Common myeloid progenitor, CD34-positive (primary cell): ENCODE measurements around the gene PPHLN1.

ENCODE experiments used
- CTCF ChIA-PET: fragments of 350-600 bp; sonication (Branson Sonifier 250); formaldehyde crosslinking; loops from one replicate; lab custom pipeline; 2021; ENCODE audit warnings: antibody characterized with exemption; lab: Charles Lee
- POLR2A ChIA-PET: fragments of 350-600 bp; sonication (Branson Sonifier 250); formaldehyde crosslinking; loops from one replicate; lab custom pipeline; 2021; ENCODE audit warnings: antibody characterized with exemption; lab: Charles Lee
- DNase-seq, 3 donors: peaks; one replicate each; pipeline versions ENCODE4 v3.0.0 to v3.0.0-alpha.2; 2013
- H3K27ac ChIP-seq, 2 experiments: 1 replicate in 1 of 2; 2 replicates in 1 of 2; pipeline ENCODE4 v1.7.0; 2013; ENCODE audit warnings: inconsistent platforms in 2 of 2, low read length in 2 of 2, mild to moderate bottlenecking in 2 of 2, low read depth in 1 of 2, moderate library complexity in 1 of 2; ENCODE audit not compliant: severe bottlenecking in 2 of 2, insufficient read depth in 1 of 2, poor library complexity in 1 of 2
- H3K27me3 ChIP-seq, 5 experiments: replicated peaks in 2 of 5; 1 replicate in 3 of 5; 2 replicates in 2 of 5; pipeline versions ENCODE4 v1.6.1 to v1.7.0; 2013; ENCODE audit warnings: low read length in 4 of 5, mild to moderate bottlenecking in 2 of 5, moderate library complexity in 2 of 5, inconsistent platforms in 1 of 5; ENCODE audit not compliant: insufficient read depth in 5 of 5, control insufficient read depth in 4 of 5
- H3K36me3 ChIP-seq, 4 experiments: 1 replicate in 2 of 4; 2 replicates in 2 of 4; pipeline versions ENCODE4 v1.6.1 to v1.7.0; 2013; ENCODE audit warnings: low read length in 3 of 4, control low read depth in 1 of 4, mild to moderate bottlenecking in 1 of 4; ENCODE audit not compliant: control insufficient read depth in 4 of 4, insufficient read depth in 4 of 4
- H3K4me1 ChIP-seq, 4 experiments: 1 replicate in 3 of 4; 2 replicates in 1 of 4; pipeline versions ENCODE4 v1.6.1 to v1.7.1; 2013; ENCODE audit warnings: low read length in 3 of 4, mild to moderate bottlenecking in 3 of 4, control low read depth in 1 of 4, inconsistent platforms in 1 of 4, moderate library complexity in 1 of 4; ENCODE audit not compliant: control insufficient read depth in 4 of 4, insufficient read depth in 4 of 4; ENCODE audit errors: control extremely low read depth in 1 of 4
- H3K4me3 ChIP-seq, 7 experiments: 1 replicate in 4 of 7; 2 replicates in 3 of 7; pipeline versions ENCODE4 v1.5.1 to v1.7.0; 2013; ENCODE audit warnings: mild to moderate bottlenecking in 7 of 7, low read length in 6 of 7, moderate library complexity in 6 of 7, inconsistent platforms in 2 of 7, low read depth in 2 of 7, control low read depth in 1 of 7; ENCODE audit not compliant: insufficient read depth in 4 of 7, control insufficient read depth in 1 of 7; ENCODE audit errors: extremely low read depth in 1 of 7
- H3K9me3 ChIP-seq, 5 experiments: 1 replicate in 4 of 5; 2 replicates in 1 of 5; pipeline versions ENCODE4 v1.6.1 to v1.7.1; 2013; ENCODE audit warnings: low read length in 4 of 5, mild to moderate bottlenecking in 2 of 5, inconsistent platforms in 1 of 5, low read depth in 1 of 5, moderate library complexity in 1 of 5; ENCODE audit not compliant: control insufficient read depth in 4 of 5, insufficient read depth in 2 of 5; ENCODE audit errors: control extremely low read depth in 1 of 5
- WGBS: methylation state at CpG from one replicate; pipeline ENCODE4 v1.1.5; 2013; ENCODE audit not compliant: insufficient coverage; 5-methylcytosine and 5-hydroxymethylcytosine counted together

The PPHLN1 gene

DNA sequence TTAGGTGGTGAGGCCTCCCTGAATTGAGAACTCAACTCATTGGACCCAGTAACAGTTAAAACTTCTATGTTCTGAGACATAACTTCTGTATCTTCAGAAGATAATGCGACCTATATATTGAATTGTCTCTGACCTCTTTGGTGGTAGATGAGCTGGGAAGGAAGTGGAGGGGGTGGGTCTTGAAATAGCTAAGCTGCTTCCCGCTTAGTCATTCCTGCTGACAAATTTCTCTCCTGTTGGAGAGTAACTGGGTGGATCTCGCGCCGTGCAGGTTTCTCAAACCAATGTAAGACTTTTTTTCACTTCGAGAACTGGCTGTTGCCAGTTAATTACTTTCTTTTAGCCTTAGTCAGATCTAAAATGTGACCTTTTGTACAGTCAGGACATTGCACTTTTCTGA is 100.8 kb downstream of the PPHLN1 start:
- no peak for DNase-seq
- no peaks in the 10 kb centered on the region for H3K27me3 ChIP-seq
- no peaks in the 10 kb centered on the region for H3K9me3 ChIP-seq
- ChIA-PET POLR2A (no interaction called here), CTCF (no interaction called here)
- peaks cover 0 to 23% (median 3%) of the 10 kb centered on the region in 4 experiments for H3K4me1 ChIP-seq
- WGBS: 95% methylated on average over 4 of the region's 6 CpGs
- H3K36me3 ChIP-seq: peaks cover 3 to 15% (median 11%) of the 10 kb centered on the region in 4 experiments
- H3K27ac ChIP-seq: peak overlapping the region in 1 of 2 experiments; percentile 43
- H3K4me3 ChIP-seq: no peak overlapping the region

DNA sequence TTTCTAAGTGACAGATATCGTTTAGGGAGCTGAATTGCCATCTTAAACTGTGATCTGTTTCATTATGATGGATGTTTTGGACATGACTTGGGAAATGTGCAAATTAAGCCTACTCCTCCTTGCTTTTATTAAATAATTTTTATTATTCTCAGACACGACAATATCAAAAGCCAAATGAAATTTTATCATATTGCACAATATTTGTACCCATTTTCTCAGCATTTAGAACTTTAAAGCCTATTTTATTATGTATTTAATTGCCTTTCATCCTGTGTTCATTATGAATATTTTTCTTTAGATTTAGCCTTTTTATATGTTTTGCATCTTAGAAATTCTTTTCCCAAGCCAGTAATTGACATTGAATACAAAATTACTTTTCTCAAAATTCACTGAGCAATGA is 102.9 kb downstream of the PPHLN1 start:
- DNase-seq: no peak
- Histone ChIP-seq H3K4me1 (peaks cover 0 to 14% (median 0%) of the 10 kb centered on the region in 4 experiments), H3K27me3 (no peaks in the 10 kb centered on the region), H3K4me3 (no peak overlapping the region), H3K9me3 (no peaks in the 10 kb centered on the region), H3K27ac (no peak overlapping the region), H3K36me3 (peaks cover 5 to 25% (median 14%) of the 10 kb centered on the region in 4 experiments)
- ChIA-PET POLR2A (interaction anchor here (0.6 kb wide), 1 partner anchor 13 kb away, joined by 3 read pairs; no protein-coding TSS in a partner anchor), CTCF (no interaction called here)
- WGBS: no CpG with 5 or more reads among the region's 2 CpGs

DNA sequence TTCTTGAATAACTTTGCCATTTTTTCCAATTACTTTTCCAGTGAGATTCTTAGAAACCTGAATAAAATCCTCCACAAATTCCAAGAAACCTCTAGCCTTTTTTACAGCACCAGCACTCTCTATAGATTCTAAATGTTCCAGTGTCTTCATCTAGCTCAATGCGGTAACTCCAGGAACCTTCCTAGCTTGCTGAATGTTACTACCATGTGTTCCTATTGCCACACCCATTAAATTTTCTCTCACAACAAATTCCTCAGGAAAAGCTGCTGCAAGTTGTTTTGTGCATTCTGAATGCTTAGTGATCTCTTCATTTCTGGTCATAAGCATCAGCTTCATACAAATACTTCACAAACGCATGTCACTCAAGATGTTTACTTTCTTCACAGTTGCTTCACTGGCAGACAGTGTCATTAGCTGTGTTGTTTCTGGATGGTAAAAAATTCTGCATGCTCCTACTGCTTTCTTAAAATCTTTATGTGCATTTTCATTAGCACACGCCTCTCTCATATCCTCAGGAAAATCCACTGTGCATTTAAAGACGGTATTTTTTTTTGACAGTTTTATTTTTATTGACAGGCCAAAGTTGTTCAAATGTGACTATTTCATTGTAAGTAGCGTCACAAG is 106.7 kb downstream of the PPHLN1 start:
- WGBS: 75% methylated on average over 1 of the region's 5 CpGs
- CTCF ChIA-PET: no interaction called here

DNA sequence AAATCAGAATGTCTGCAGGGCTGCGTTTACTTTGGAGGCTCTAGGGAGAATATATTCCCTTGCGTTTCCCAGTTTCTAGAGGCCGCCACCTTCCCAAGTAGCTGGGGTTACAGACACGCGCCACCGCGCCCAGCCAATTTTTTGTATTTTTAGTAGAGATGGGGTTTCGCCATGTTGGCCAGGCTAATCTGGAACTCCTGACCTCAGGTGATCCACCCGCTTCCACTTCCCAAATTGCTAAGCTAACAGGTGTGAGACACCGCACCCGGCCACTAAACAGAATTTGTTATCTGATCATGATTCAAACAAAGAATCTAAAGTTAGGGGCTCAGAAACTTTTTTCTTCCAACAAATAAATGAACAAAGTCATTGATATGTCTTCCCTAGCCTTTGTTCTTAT is 114.6 kb downstream of the PPHLN1 start:
- POLR2A ChIA-PET: no interaction called here
- peaks cover 20 to 56% (median 29%) of the 10 kb centered on the region in 4 experiments for H3K36me3 ChIP-seq

More for the DNA sequence above, 106.7 kb downstream of the PPHLN1 start:
- no peak overlapping the region for H3K27ac ChIP-seq
- POLR2A ChIA-PET: no interaction called here
- peaks cover 6 to 25% (median 14%) of the 10 kb centered on the region in 4 experiments for H3K36me3 ChIP-seq
- no peak overlapping the region for H3K4me3 ChIP-seq
- no peaks in the 10 kb centered on the region for H3K27me3 ChIP-seq
- H3K9me3 ChIP-seq: no peaks in the 10 kb centered on the region
- no peak for DNase-seq
- H3K4me1 ChIP-seq: no peaks in the 10 kb centered on the region

DNA sequence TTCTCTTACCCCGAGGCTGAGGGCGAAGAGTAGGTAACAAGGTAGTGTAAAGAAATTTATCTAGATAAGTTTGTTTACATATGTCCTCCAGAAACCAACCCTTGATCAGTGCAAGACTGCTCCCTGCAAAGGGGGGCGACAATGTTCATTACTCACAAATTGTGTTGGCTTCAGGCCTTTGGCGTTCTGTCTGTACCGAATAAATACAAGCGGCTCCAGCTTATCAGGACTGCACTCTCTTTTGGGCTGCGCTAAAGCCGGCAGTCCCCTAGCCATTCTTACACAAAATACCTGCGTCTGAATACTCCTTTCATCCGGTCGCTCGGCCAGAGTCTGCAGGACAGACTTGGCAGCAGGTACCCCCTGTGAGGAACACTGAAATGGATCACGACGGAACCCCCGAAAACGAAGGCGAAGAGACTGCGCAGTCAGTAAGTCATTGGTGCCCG is 116.4 kb downstream of the PPHLN1 start:
- 100% methylated on average over 12 of the region's 19 CpGs for WGBS
- CTCF ChIA-PET: interaction anchor here (0.8 to 1.0 kb wide), 2 partner anchors 12 to 38 kb away, joined by 3 read pairs; no protein-coding TSS in a partner anchor
- peak overlapping the region in 1 of 2 experiments; percentile 52 for H3K27ac ChIP-seq

More for the DNA sequence above, 114.6 kb downstream of the PPHLN1 start:
- H3K9me3 ChIP-seq: peaks cover 0 to 18% (median 13%) of the 10 kb centered on the region in 5 experiments
- no peak overlapping the region for H3K27ac ChIP-seq
- no peak overlapping the region for H3K4me3 ChIP-seq
- H3K27me3 ChIP-seq: no peaks in the 10 kb centered on the region
- WGBS: 98% methylated on average over 11 of the region's 11 CpGs
- no peak for DNase-seq
- CTCF ChIA-PET: no interaction called here
- no peaks in the 10 kb centered on the region for H3K4me1 ChIP-seq

DNA sequence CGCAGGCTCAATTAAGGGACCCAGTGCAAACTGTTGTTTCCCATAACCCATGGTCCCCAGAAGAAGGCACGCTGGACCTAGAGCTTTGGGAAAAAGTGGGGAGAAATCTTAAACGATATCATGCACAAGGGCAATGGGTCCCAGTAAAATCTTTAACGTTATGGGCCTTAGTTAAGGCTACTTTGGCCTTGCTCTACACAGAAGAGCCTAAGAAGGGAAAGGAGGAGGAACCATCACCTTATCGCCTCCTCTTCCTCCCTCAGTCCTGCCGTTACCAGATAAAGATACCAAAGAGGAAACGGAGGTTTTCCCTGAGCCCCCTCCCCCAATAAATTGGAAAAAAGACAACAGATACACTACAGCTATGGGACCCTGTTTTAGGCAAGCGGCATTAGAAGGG is 116.9 kb downstream of the PPHLN1 start:
- Histone ChIP-seq H3K9me3 (peaks cover 0 to 18% (median 13%) of the 10 kb centered on the region in 5 experiments), H3K36me3 (peaks cover 22 to 68% (median 35%) of the 10 kb centered on the region in 4 experiments), H3K4me1 (no peaks in the 10 kb centered on the region), H3K27me3 (no peaks in the 10 kb centered on the region), H3K4me3 (no peak overlapping the region), H3K27ac (peak overlapping the region in 1 of 2 experiments; percentile 52)
- WGBS: 92% methylated on average over 4 of the region's 8 CpGs
- DNase-seq: no peak
- POLR2A ChIA-PET: no interaction called here
- CTCF ChIA-PET: interaction anchor here (0.8 to 1.0 kb wide), 3 partner anchors 8 to 38 kb away, joined by 3 read pairs; no protein-coding TSS in a partner anchor

More for the DNA sequence above, 116.4 kb downstream of the PPHLN1 start:
- no peaks in the 10 kb centered on the region for H3K27me3 ChIP-seq
- H3K4me3 ChIP-seq: no peak overlapping the region
- H3K36me3 ChIP-seq: peaks cover 22 to 67% (median 35%) of the 10 kb centered on the region in 4 experiments
- H3K9me3 ChIP-seq: peaks cover 0 to 18% (median 13%) of the 10 kb centered on the region in 5 experiments
- no peak for DNase-seq
- POLR2A ChIA-PET: no interaction called here
- H3K4me1 ChIP-seq: no peaks in the 10 kb centered on the region
